Activated T-helper 1 cell treated with anti-CD3 and anti-CD28 coated beads, Interleukin-2, amount 50 U/mL, for 16 hours (primary cell): ENCODE results near the gene TRIM46.
A peak's percentile ranks its signal among the peaks of the same experiment; 100 is the strongest.
"Not testable (repeated sequence)": the region's sequence is repeated elsewhere in the genome, so short reads cannot be mapped to it uniquely, and the experiment has no call there.

Experiments
- DNase-seq, 2 donors: peaks; one replicate each; pipeline ENCODE4 v3.0.0-alpha.2; 2020; ENCODE audit warnings: low read depth in 1 of 2, low spot score in 1 of 2

The TRIM46 gene

GRCh38 chr1:155185783-155186066 lies 12.1 kb downstream of the TRIM46 start:
- no peak for DNase-seq

- no peak for DNase-seq
These were observed 12.6 kb downstream of the TRIM46 start for GRCh38 chr1:155186067-155186793.

GRCh38 chr1:155186794-155187455 lies 13.3 kb downstream of the TRIM46 start:
- no peak for DNase-seq

- no peak for DNase-seq
These were observed 13.8 kb downstream of the TRIM46 start for GRCh38 chr1:155187456-155187891.

- DNase-seq, result no peak
These were observed 14.6 kb downstream of the TRIM46 start for GRCh38 chr1:155188268-155188667.

- not testable (repeated sequence) for DNase-seq
These were observed 16.3 kb downstream of the TRIM46 start for GRCh38 chr1:155189926-155190325.

GRCh38 chr1:155191904-155192303 lies 18.3 kb downstream of the TRIM46 start:
- no peak for DNase-seq

GRCh38 chr1:155192346-155193274 lies 19.0 kb downstream of the TRIM46 start:
- no peak for DNase-seq

- DNase-seq, result peak; percentile 39 to 64
These were observed 19.8 kb downstream of the TRIM46 start for GRCh38 chr1:155193275-155193990.

- not testable (repeated sequence) for DNase-seq
These were observed 20.3 kb downstream of the TRIM46 start for GRCh38 chr1:155193991-155194240.

GRCh38 chr1:155195201-155196102 lies 21.8 kb downstream of the TRIM46 start:
- DNase-seq, result no peak

GRCh38 chr1:155196103-155196892 lies 22.6 kb downstream of the TRIM46 start:
- no peak for DNase-seq

- DNase-seq, result no peak
These were observed 23.4 kb downstream of the TRIM46 start for GRCh38 chr1:155196893-155197638.

- DNase-seq, result no peak
These were observed 24.4 kb downstream of the TRIM46 start for GRCh38 chr1:155197901-155198546.

GRCh38 chr1:155198547-155198906 lies 24.9 kb downstream of the TRIM46 start:
- no peak for DNase-seq

GRCh38 chr1:155199792-155200191 lies 26.1 kb downstream of the TRIM46 start:
- no peak for DNase-seq

GRCh38 chr1:155200920-155201319 lies 27.3 kb downstream of the TRIM46 start:
- no peak for DNase-seq

GRCh38 chr1:155202198-155202597 lies 28.5 kb downstream of the TRIM46 start:
- no peak for DNase-seq
